Hematopoietic multipotent progenitor cell treated with erythropoietin and hydrocortisone succinate and interleukin-3 and kit ligand, for 15 days (in vitro differentiated cells): ENCODE results near the gene RAB31.
"Not testable (repeated sequence)": the region's sequence is repeated elsewhere in the genome, so short reads cannot be mapped to it uniquely, and the experiment has no call there.

Experiments used
- DNase-seq: peaks from one replicate; pipeline ENCODE4 v3.0.0-alpha.2; 2015; ENCODE audit warnings: low spot score

The RAB31 gene

GRCh38 chr18:9891515-9891914 is 183.4 kb downstream of the RAB31 start:
- not testable (repeated sequence) for DNase-seq

GRCh38 chr18:9894454-9895068 is 186.5 kb downstream of the RAB31 start:
- DNase-seq = no peak

GRCh38 chr18:9897129-9897528 is 189.0 kb downstream of the RAB31 start:
- no peak for DNase-seq

GRCh38 chr18:9897787-9898291 is 189.7 kb downstream of the RAB31 start:
- DNase-seq = not testable (repeated sequence)

- DNase-seq = peak; percentile 21
Observed at GRCh38 chr18:9898792-9899549, 190.9 kb downstream of the RAB31 start.

- DNase-seq = not testable (repeated sequence)
Observed at GRCh38 chr18:9899550-9899930, 191.4 kb downstream of the RAB31 start.

GRCh38 chr18:9900699-9901098 is 192.6 kb downstream of the RAB31 start:
- no peak for DNase-seq

- DNase-seq = no peak
Observed at GRCh38 chr18:9901377-9901776, 193.3 kb downstream of the RAB31 start.

- not testable (repeated sequence) for DNase-seq
Observed at GRCh38 chr18:9902264-9902663, 194.2 kb downstream of the RAB31 start.

- DNase-seq = no peak
Observed at GRCh38 chr18:9902832-9903231, 194.7 kb downstream of the RAB31 start.

GRCh38 chr18:9905401-9905922 is 197.4 kb downstream of the RAB31 start:
- no peak for DNase-seq

- DNase-seq = no peak
Observed at GRCh38 chr18:9906481-9906880, 198.4 kb downstream of the RAB31 start.

- DNase-seq = no peak
Observed at GRCh38 chr18:9907867-9908266, 199.8 kb downstream of the RAB31 start.

GRCh38 chr18:9910071-9910470 is 202.0 kb downstream of the RAB31 start:
- DNase-seq = no peak

GRCh38 chr18:9910661-9911060 is 202.6 kb downstream of the RAB31 start:
- no peak for DNase-seq

- DNase-seq = no peak
Observed at GRCh38 chr18:9911226-9911625, 203.1 kb downstream of the RAB31 start.
